Natural killer cell (primary cell): ENCODE results near the gene CDK7. TPM values are rescaled to one million over a fixed set of nuclear protein-coding genes. Genes with fewer than 3 reads are reported as not detected.

Experiments used
- ATAC-seq, 3 donors: fragments of 150-1000 bp in 2 of 3; fragments of 200-7000 bp in 1 of 3; cut with Tn5 transposase; 1 replicate in 1 of 3; 2 replicates in 2 of 3; pipeline ENCODE4 v1.10.0; 2021; ENCODE audit warnings: mild to moderate bottlenecking in 2 of 3, moderate library complexity in 2 of 3
- DNase-seq, 2 donors: peaks; one replicate each; pipeline versions ENCODE4 v3.0.0 to v3.0.0-alpha.2; 2013 to 2021; ENCODE audit warnings: mixed read lengths in 1 of 2
- H3K27ac ChIP-seq: one replicate; pipeline ENCODE4 v1.5.1; 2013; ENCODE audit warnings: mild to moderate bottlenecking, low read length
- H3K27me3 ChIP-seq: one replicate; pipeline ENCODE4 v1.6.1; 2013; ENCODE audit warnings: low read length; ENCODE audit not compliant: control insufficient read depth, insufficient read depth
- H3K36me3 ChIP-seq: one replicate; pipeline ENCODE4 v1.6.1; 2013; ENCODE audit warnings: low read length; ENCODE audit not compliant: control insufficient read depth, insufficient read depth
- H3K4me1 ChIP-seq: one replicate; pipeline ENCODE4 v1.6.1; 2013; ENCODE audit warnings: low read length; ENCODE audit not compliant: control insufficient read depth, insufficient read depth
- H3K4me3 ChIP-seq: one replicate; pipeline ENCODE4 v1.5.1; 2013; ENCODE audit warnings: low read length
- H3K9me3 ChIP-seq: one replicate; pipeline ENCODE4 v1.6.1; 2013; ENCODE audit warnings: low read length; ENCODE audit not compliant: control insufficient read depth, insufficient read depth
- H3K27ac Mint-ChIP-seq, 2 donors: one replicate each; pipeline ENCODE4 v1.8.0; 2022; ENCODE audit warnings: mild to moderate bottlenecking in 2 of 2, mixed read lengths in 2 of 2, moderate library complexity in 1 of 2
- H3K27me3 Mint-ChIP-seq, 2 donors: one replicate each; pipeline ENCODE4 v1.8.0; 2022; ENCODE audit warnings: low read depth in 2 of 2, mixed read lengths in 2 of 2
- H3K36me3 Mint-ChIP-seq: one replicate; pipeline ENCODE4 v1.8.0; 2022; ENCODE audit warnings: mixed read lengths
- H3K4me1 Mint-ChIP-seq, 2 donors: one replicate each; pipeline ENCODE4 v1.8.0; 2022; ENCODE audit warnings: mixed read lengths in 2 of 2
- H3K4me3 Mint-ChIP-seq: one replicate; pipeline ENCODE4 v1.8.0; 2022; ENCODE audit warnings: mild to moderate bottlenecking, moderate library complexity, mixed read lengths
- H3K9me3 Mint-ChIP-seq, 2 donors: one replicate each; pipeline ENCODE4 v1.8.0; 2022; ENCODE audit warnings: mixed read lengths in 2 of 2
- CTCF ChIP-seq: fragments of 200-600 bp; IDR thresholded peaks from one replicate; pipeline ENCODE4 v1.8.0; 2022; ENCODE audit warnings: antibody characterized with exemption
- WGBS: methylation state at CpG from one replicate; pipeline ENCODE4 v1.1.7; 2013; ENCODE audit warnings: missing lambda C conversion rate; ENCODE audit not compliant: insufficient coverage; 5-methylcytosine and 5-hydroxymethylcytosine counted together
- intact Hi-C: fragments of 100-400 bp; cut with micrococcal nuclease; formaldehyde crosslinking; loops from one replicate; pipeline ENCODE4 v1.14.2; 2022
- total RNA-seq, 4 donors: library from RNA; stranded (reverse); fragments of 120-200 nt in 1 of 4; gene quantifications; one replicate each; pipeline versions ENCODE4 v1.2.3 to v1.2.4, GENCODE V29; 2013 to 2022

Gene CDK7
- total RNA-seq, 3 donors from 2014 or later (not counting 1 experiment from before 2014, with no cell fraction given): 30.6 to 39.5 (median 30.8) TPM

DNA sequence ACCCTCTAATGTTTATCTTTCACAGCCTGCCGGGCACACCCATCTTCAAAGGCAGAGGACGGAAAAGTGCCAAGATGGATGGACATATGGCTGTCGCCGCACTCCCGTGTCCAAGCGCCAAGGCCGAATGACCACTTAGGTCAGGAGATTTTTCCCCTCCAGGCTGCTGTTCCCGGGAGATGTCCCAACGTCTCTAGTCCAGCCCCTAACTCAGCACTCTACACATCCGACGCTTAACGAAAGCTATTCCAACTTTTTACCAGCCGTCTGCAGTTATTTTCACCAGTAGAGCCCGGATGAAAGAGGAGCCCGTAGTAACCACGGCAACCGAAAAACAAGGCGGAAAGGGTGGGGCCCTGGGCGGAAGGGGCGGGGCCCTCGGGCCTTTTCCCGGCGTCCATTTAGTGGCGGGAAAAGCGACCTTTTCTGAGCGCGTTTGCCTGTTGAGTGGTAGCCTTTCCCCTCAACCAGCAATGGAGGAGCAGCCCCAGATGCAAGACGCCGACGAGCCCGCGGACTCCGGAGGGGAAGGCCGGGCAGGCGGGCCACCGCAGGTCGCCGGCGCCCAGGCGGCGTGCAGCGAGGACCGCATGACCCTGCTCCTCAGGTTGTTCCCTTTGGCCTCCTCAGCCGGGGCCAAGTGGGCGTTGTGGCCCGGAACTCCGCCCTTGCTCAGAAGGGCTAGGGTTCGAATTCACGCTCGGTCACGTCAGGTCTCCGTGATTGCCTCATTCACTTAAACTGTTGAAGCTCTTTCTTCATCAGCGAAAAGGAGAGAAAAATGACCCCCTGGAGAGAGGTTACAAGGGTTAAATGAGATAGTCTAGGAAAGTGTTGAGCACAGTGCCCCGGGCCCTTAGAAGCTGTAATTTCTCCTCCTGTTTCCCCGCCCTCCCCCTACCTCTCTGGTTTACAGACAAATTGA, 45.3 kb upstream of the CDK7 start, which contains the start of gene CENPH:
Gene CENPH (plus strand): TSS at position 422 of the 925 bp plus-strand sequence. CDS start 52 bp downstream, at position 474.
- Mint-ChIP-seq H3K36me3 (no peaks in the 10 kb centered on the region), H3K9me3 (no peaks in the 10 kb centered on the region), H3K4me1 (peaks cover 10 to 14% of the 10 kb centered on the region in 2 donors), H3K27ac (peak within 1 kb of the TSS; percentile 86 to 94), H3K27me3 (no peaks in the 10 kb centered on the region), H3K4me3 (peak within 1 kb of the TSS; percentile 89)
- peak within 1 kb of the TSS; percentile 65 for H3K27ac ChIP-seq
- H3K36me3 ChIP-seq: no peaks in the 10 kb centered on the region
- H3K4me3 ChIP-seq: peak within 1 kb of the TSS; percentile 72
- intact Hi-C loops: loop anchor here (1.0 kb wide), 4 partner anchors 23 to 96 kb away; partner anchors contain the start of gene CDK7
- H3K9me3 ChIP-seq: no peaks in the 10 kb centered on the region
- ATAC-seq: peak; percentile 95 to 98 (median 97)
- peaks cover 13% of the 10 kb centered on the region for H3K4me1 ChIP-seq
- WGBS: under 1% methylated on average over 55 of the region's 55 CpGs
- no peaks in the 10 kb centered on the region for H3K27me3 ChIP-seq
- TF ChIP-seq CTCF: no peak
- peak; percentile 85 to 94 for DNase-seq

- no peak for TF ChIP-seq CTCF
- H3K4me1 ChIP-seq: no peaks in the 10 kb centered on the region
- H3K36me3 ChIP-seq: no peaks in the 10 kb centered on the region
- no peak for DNase-seq
- H3K4me3 Mint-ChIP-seq: no peak overlapping the region
- no peak for ATAC-seq
- no CpG with 5 or more reads among the region's 1 CpG for WGBS
- intact Hi-C loops: no loop called here
- H3K9me3 Mint-ChIP-seq: no peaks in the 10 kb centered on the region
- no peak overlapping the region for H3K27ac Mint-ChIP-seq
- H3K4me1 Mint-ChIP-seq: no peaks in the 10 kb centered on the region
- no peaks in the 10 kb centered on the region for H3K27me3 Mint-ChIP-seq
- H3K9me3 ChIP-seq: no peaks in the 10 kb centered on the region
- no peaks in the 10 kb centered on the region for H3K36me3 Mint-ChIP-seq
- H3K4me3 ChIP-seq: no peak overlapping the region
- no peaks in the 10 kb centered on the region for H3K27me3 ChIP-seq
- no peak overlapping the region for H3K27ac ChIP-seq
Observed at GRCh38 chr5:69202497-69202896, 32.2 kb upstream of the CDK7 start.

GRCh38 chr5:69206528-69207190, 28.0 kb upstream of the CDK7 start:
- Histone ChIP-seq H3K27me3 (no peaks in the 10 kb centered on the region), H3K36me3 (no peaks in the 10 kb centered on the region), H3K4me3 (no peak overlapping the region), H3K27ac (no peak overlapping the region), H3K4me1 (no peaks in the 10 kb centered on the region), H3K9me3 (no peaks in the 10 kb centered on the region)
- intact Hi-C loops: no loop called here
- H3K4me1 Mint-ChIP-seq: no peaks in the 10 kb centered on the region
- H3K4me3 Mint-ChIP-seq: no peak overlapping the region
- 100% methylated on average over 4 of the region's 5 CpGs for WGBS
- no peaks in the 10 kb centered on the region for H3K9me3 Mint-ChIP-seq
- DNase-seq: no peak
- H3K36me3 Mint-ChIP-seq: no peaks in the 10 kb centered on the region
- H3K27me3 Mint-ChIP-seq: no peaks in the 10 kb centered on the region
- ATAC-seq: no peak
- no peak for TF ChIP-seq CTCF
- no peak overlapping the region for H3K27ac Mint-ChIP-seq
